GM12878 (cell line): Measurements from ENCODE around the gene CYP24A1. TPM values are rescaled to one million over a fixed set of nuclear protein-coding genes. Genes with fewer than 3 reads are reported as not detected.

Experiments
- ATAC-seq: fragments of 200-7000 bp; cut with Tn5 transposase; 3 replicates; pipeline ENCODE4 v1.9.1; 2020; ENCODE audit warnings: mild to moderate bottlenecking, moderate library complexity
- BruUV-seq: library from RNA; stranded (reverse); fragments of 400-500 nt; replicated peaks from 2 replicates; lab custom pipeline; 2021; lab: Mats Ljungman, UMichigan
- CTCF ChIA-PET: fragments of 300-600 bp; sonication (Branson Sonifier 250); formaldehyde crosslinking; extraction: SDS; loops from one replicate; lab custom pipeline; 2021; ENCODE audit warnings: inconsistent platforms; lab: Yijun Ruan, JAX
- POLR2A ChIA-PET: fragments of 350-600 bp; formaldehyde crosslinking; extraction: SDS; loops from one replicate; lab custom pipeline; 2021; ENCODE audit warnings: inconsistent platforms; lab: Charles Lee
- RAD21 ChIA-PET: fragments of 300-600 bp; sonication (Branson Sonifier 250); formaldehyde crosslinking; loops from one replicate; lab custom pipeline; 2023; ENCODE audit warnings: antibody characterized with exemption; ENCODE audit not compliant: unreplicated experiment; lab: Charles Lee
- SMC1A ChIA-PET: fragments of 300-600 bp; sonication (Branson Sonifier 250); formaldehyde crosslinking; loops from one replicate; lab custom pipeline; 2023; ENCODE audit not compliant: unreplicated experiment, uncharacterized antibody; lab: Charles Lee
- DNase-seq: peaks from one replicate; pipeline ENCODE4 v3.0.0-alpha.2; 2011; ENCODE audit warnings: low read depth, low spot score
- FAIRE-seq: peaks from 3 replicates; lab custom pipeline; 2011; peaks lifted over from hg19 to GRCh38; lab: Jason Lieb, UNC
- H2AFZ ChIP-seq: 2 replicates; pipeline ENCODE4 v1.6.0; 2011; ENCODE audit warnings: low read depth, low read length, control low read depth; ENCODE audit not compliant: control insufficient read depth
- H3K27ac ChIP-seq: 2 replicates; pipeline ENCODE4 v1.5.1; 2011; ENCODE audit warnings: control low read depth; ENCODE audit not compliant: control insufficient read depth, insufficient read depth
- H3K27me3 ChIP-seq, 2 experiments: replicated peaks in 1 of 2; 2 replicates each; pipeline versions ENCODE4 v1.6.0 to v1.6.1; 2011; ENCODE audit warnings: low read length in 1 of 2; ENCODE audit not compliant: control insufficient read depth in 2 of 2, insufficient read depth in 2 of 2
- H3K36me3 ChIP-seq, 2 experiments: 2 replicates each; pipeline ENCODE4 v1.5.1; 2011; ENCODE audit warnings: low read length in 1 of 2; ENCODE audit not compliant: control insufficient read depth in 2 of 2, insufficient read depth in 2 of 2
- H3K4me1 ChIP-seq: 2 replicates; pipeline ENCODE4 v1.6.1; 2011; ENCODE audit warnings: mild to moderate bottlenecking, low read length, moderate library complexity, mixed read lengths; ENCODE audit not compliant: control insufficient read depth, insufficient read depth
- H3K4me2 ChIP-seq: 2 replicates; pipeline ENCODE4 v1.6.0; 2011; ENCODE audit warnings: control low read depth; ENCODE audit not compliant: control insufficient read depth, insufficient read depth
- H3K4me3 ChIP-seq: fragments of 200-600 bp; sonication (generic); 2 replicates; pipeline ENCODE4 v1.5.1; 2016
- H3K79me2 ChIP-seq: 2 replicates; pipeline ENCODE4 v1.6.0; 2011; ENCODE audit warnings: low read length; ENCODE audit not compliant: control insufficient read depth, insufficient read depth
- H3K9ac ChIP-seq: 2 replicates; pipeline ENCODE4 v1.8.0; 2011; ENCODE audit warnings: low read length, control low read depth, mixed read lengths; ENCODE audit not compliant: control insufficient read depth, insufficient read depth
- H3K9me3 ChIP-seq: replicated peaks from 3 replicates; pipeline ENCODE4 v1.5.1; 2011; ENCODE audit warnings: mild to moderate bottlenecking, low read length; ENCODE audit not compliant: control insufficient read depth, insufficient read depth
- H4K20me1 ChIP-seq: 2 replicates; pipeline ENCODE4 v1.6.0; 2011; ENCODE audit not compliant: control insufficient read depth, insufficient read depth
- DPF2 ChIP-seq: fragments of 450-650 bp; IDR thresholded peaks from 2 replicates; pipeline ENCODE4 v1.6.1; 2017; ENCODE audit warnings: mild to moderate bottlenecking
- POLR2AphosphoS2 ChIP-seq: IDR thresholded peaks from 2 replicates; pipeline ENCODE4 v1.6.1; 2011; ENCODE audit warnings: low read depth, mild to moderate bottlenecking, low read length, improper control_type of control experiment, moderate library complexity
- RAD51 ChIP-seq: fragments of 450-650 bp; IDR thresholded peaks from 2 replicates; pipeline ENCODE4 v1.6.1; 2016; ENCODE audit warnings: moderate library complexity, mild to moderate bottlenecking, inconsistent platforms
- STAT1 ChIP-seq: fragments of 450-650 bp; conservative IDR thresholded peaks from 2 replicates; pipeline ENCODE4 v1.6.1; 2014; ENCODE audit warnings: antibody characterized with exemption, mild to moderate bottlenecking
- STAT3 ChIP-seq: IDR thresholded peaks from 2 replicates; pipeline ENCODE4 v1.6.1; 2011; ENCODE audit warnings: low read depth, low read length, improper control_type of control experiment
- YY1 ChIP-seq: IDR thresholded peaks from 2 replicates; pipeline ENCODE4 v1.6.1; 2011; ENCODE audit warnings: low read depth, mild to moderate bottlenecking, low read length
- WGBS: methylation state at CpG from one replicate; pipeline ENCODE4 v1.1.6; 2016; ENCODE audit warnings: low lambda C conversion rate; ENCODE audit not compliant: insufficient replicate concordance, insufficient coverage; ENCODE audit errors: missing lambda C conversion rate; 5-methylcytosine and 5-hydroxymethylcytosine counted together
- in situ Hi-C: fragments of 300-500 bp; cut with MboI; formaldehyde crosslinking; loops from 9 replicates; pipeline ENCODE4 v1.14.3; 2018; ENCODE audit warnings: mixed read lengths
- intact Hi-C: fragments of 100-400 bp; cut with micrococcal nuclease; formaldehyde crosslinking; loops from one replicate; pipeline ENCODE4 v1.14.2; 2022; ENCODE audit not compliant: unreplicated experiment
- polyA plus RNA-seq, 11 experiments: library from polyadenylated mRNA; depleted of rRNA in 4 of 11; unstranded in 6 of 11; stranded (reverse) in 5 of 11; fragments of >200 nt; fragmentation: Nextera tagmentation in 4 of 11; fragmentation: Illumina TruSeq in 1 of 11; extraction: Ambion mirVana in 4 of 11; extraction: Trizol in 1 of 11; gene quantifications; 1 replicate in 1 of 11; 2 replicates in 10 of 11; pipeline versions ENCODE4 v1.2.1 to v1.2.3, GENCODE V29; 2011 to 2016; ENCODE audit warnings: inconsistent platforms in 2 of 11, missing spikeins in 2 of 11, low read depth in 1 of 11
- total RNA-seq, 4 experiments: library from RNA; depleted of rRNA in 3 of 4; stranded (reverse); fragments of >200 nt in 3 of 4; fragmentation: Illumina TruSeq in 1 of 4; extraction: Trizol in 1 of 4; gene quantifications; 2 replicates each; pipeline versions ENCODE4 v1.2.1 to v1.2.3, GENCODE V29; 2013 to 2021
- TF ChIP-seq, protein P1 (sequence below): fragments of 450-650 bp; formaldehyde crosslinking; IDR thresholded peaks from 2 replicates; pipeline ENCODE4 v1.4.0; 2020; ENCODE audit warnings: mild to moderate bottlenecking, moderate library complexity
- TF ChIP-seq, protein P2 (sequence below): fragments of 450-650 bp; IDR thresholded peaks from 2 replicates; pipeline ENCODE4 v1.6.1; 2018; ENCODE audit warnings: borderline replicate concordance, mild to moderate bottlenecking; ENCODE audit not compliant: partially characterized antibody

The CYP24A1 gene
- total and polyA plus RNA-seq, 10 of the 15 experiments (the other 5 are each of a cell fraction or from before 2014, with no cell fraction given): 0.69 TPM; not detected in 9

DNA sequence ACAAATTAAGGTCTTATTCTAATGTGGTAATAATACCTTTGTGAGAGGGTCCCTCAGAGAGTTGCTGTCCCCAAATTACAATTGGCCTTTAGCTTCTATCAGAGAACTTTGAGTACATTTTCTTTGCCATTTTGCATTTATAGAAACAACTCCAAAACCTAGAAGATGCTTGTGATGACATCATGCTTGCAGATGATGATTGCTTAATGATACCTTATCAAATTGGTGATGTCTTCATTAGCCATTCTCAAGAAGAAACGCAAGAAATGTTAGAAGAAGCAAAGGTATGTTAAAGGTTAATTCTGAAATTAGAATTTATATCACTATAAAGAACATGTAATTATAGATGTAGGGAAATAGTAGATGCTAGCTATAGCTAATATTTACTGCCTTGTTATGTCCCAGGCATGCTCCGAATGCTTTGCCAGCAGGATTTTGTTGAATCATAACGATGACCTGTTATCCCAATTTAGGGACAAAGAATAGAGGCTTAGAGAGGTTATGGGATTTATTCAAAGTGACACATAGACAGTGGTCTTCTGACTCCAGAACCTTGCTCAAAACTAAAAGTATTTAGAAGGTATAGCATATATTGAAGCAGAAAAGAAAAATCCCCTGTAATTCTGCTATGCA lies 41.5 kb upstream of the CYP24A1 start:
- RAD21 ChIA-PET: interaction anchor here (1.0 kb wide), 1 partner anchor 433 kb away, joined by 3 read pairs; no protein-coding TSS in a partner anchor
- TF ChIP-seq STAT1: no peak
- TF ChIP-seq POLR2AphosphoS2: no peak
- no peak for TF ChIP-seq RAD51
- TF ChIP-seq, protein P1, sequence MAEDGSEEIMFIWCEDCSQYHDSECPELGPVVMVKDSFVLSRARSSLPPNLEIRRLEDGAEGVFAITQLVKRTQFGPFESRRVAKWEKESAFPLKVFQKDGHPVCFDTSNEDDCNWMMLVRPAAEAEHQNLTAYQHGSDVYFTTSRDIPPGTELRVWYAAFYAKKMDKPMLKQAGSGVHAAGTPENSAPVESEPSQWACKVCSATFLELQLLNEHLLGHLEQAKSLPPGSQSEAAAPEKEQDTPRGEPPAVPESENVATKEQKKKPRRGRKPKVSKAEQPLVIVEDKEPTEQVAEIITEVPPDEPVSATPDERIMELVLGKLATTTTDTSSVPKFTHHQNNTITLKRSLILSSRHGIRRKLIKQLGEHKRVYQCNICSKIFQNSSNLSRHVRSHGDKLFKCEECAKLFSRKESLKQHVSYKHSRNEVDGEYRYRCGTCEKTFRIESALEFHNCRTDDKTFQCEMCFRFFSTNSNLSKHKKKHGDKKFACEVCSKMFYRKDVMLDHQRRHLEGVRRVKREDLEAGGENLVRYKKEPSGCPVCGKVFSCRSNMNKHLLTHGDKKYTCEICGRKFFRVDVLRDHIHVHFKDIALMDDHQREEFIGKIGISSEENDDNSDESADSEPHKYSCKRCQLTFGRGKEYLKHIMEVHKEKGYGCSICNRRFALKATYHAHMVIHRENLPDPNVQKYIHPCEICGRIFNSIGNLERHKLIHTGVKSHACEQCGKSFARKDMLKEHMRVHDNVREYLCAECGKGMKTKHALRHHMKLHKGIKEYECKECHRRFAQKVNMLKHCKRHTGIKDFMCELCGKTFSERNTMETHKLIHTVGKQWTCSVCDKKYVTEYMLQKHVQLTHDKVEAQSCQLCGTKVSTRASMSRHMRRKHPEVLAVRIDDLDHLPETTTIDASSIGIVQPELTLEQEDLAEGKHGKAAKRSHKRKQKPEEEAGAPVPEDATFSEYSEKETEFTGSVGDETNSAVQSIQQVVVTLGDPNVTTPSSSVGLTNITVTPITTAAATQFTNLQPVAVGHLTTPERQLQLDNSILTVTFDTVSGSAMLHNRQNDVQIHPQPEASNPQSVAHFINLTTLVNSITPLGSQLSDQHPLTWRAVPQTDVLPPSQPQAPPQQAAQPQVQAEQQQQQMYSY (CRISPR knock-in tag): no peak
- no peak for TF ChIP-seq DPF2
- TF ChIP-seq YY1: no peak
- TF ChIP-seq, protein P2, sequence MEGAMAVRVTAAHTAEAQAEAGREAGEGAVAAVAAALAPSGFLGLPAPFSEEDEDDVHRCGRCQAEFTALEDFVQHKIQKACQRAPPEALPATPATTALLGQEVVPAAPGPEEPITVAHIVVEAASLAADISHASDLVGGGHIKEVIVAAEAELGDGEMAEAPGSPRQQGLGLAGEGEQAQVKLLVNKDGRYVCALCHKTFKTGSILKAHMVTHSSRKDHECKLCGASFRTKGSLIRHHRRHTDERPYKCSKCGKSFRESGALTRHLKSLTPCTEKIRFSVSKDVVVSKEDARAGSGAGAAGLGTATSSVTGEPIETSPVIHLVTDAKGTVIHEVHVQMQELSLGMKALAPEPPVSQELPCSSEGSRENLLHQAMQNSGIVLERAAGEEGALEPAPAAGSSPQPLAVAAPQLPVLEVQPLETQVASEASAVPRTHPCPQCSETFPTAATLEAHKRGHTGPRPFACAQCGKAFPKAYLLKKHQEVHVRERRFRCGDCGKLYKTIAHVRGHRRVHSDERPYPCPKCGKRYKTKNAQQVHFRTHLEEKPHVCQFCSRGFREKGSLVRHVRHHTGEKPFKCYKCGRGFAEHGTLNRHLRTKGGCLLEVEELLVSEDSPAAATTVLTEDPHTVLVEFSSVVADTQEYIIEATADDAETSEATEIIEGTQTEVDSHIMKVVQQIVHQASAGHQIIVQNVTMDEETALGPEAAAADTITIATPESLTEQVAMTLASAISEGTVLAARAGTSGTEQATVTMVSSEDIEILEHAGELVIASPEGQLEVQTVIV: no peak
- no peak for TF ChIP-seq STAT3
- Histone ChIP-seq H2AFZ (no peak overlapping the region), H3K9me3 (no peaks in the 10 kb centered on the region), H3K79me2 (no peaks in the 10 kb centered on the region; the same call in none of the 2 replicates), H3K4me1 (no peaks in the 10 kb centered on the region), H4K20me1 (no peaks in the 10 kb centered on the region), H3K4me3 (no peak overlapping the region), H3K4me2 (no peak overlapping the region), H3K9ac (no peak overlapping the region), H3K27ac (no peak overlapping the region), H3K27me3 (no peaks in the 10 kb centered on the region), H3K36me3 (peaks cover 0 to 6% of the 10 kb centered on the region in 2 experiments; a peak in 2 of 4 replicates)
- ATAC-seq: no peak
- no TSS peak for BruUV-seq
- intact Hi-C loops: no loop called here
- WGBS: 97% methylated on average over 3 of the region's 3 CpGs
- POLR2A ChIA-PET: interaction anchor here (0.5 kb wide), 1 partner anchor 116 kb away, joined by 3 read pairs; no protein-coding TSS in a partner anchor
- FAIRE-seq: no peak
- in situ Hi-C loops: no loop called here
- SMC1A ChIA-PET: interaction anchor here (0.6 to 2.1 kb wide), 4 partner anchors 11 to 111 kb away, joined by 3 to 7 read pairs (median 4); no protein-coding TSS in a partner anchor
- CTCF ChIA-PET: interaction anchor here (1.2 to 4.3 kb wide), 5 partner anchors 15 to 435 kb away, joined by 4 to 30 read pairs (median 9); no protein-coding TSS in a partner anchor
- no peak for DNase-seq
